Endothelial cell of umbilical vein (primary cell): ENCODE results near the gene MAP7D3.

ENCODE experiments used
- POLR2A ChIP-seq: IDR thresholded peaks from 2 replicates; pipeline ENCODE4 v1.6.1; 2012; ENCODE audit warnings: low read depth, mild to moderate bottlenecking, control low read depth, low read length
- TF ChIP-seq, protein P1 (sequence below), 2 donors: IDR thresholded peaks; 1 replicate in 1 of 2; 2 replicates in 1 of 2; pipeline ENCODE4 v1.5.1; 2011; ENCODE audit warnings: low read length in 2 of 2, mild to moderate bottlenecking in 2 of 2, moderate library complexity in 2 of 2, control low read depth in 1 of 2, inconsistent platforms in 1 of 2, low read depth in 1 of 2; ENCODE audit not compliant: insufficient read depth in 1 of 2; ENCODE audit errors: extremely low read depth in 1 of 2

- TF ChIP-seq, protein P1, sequence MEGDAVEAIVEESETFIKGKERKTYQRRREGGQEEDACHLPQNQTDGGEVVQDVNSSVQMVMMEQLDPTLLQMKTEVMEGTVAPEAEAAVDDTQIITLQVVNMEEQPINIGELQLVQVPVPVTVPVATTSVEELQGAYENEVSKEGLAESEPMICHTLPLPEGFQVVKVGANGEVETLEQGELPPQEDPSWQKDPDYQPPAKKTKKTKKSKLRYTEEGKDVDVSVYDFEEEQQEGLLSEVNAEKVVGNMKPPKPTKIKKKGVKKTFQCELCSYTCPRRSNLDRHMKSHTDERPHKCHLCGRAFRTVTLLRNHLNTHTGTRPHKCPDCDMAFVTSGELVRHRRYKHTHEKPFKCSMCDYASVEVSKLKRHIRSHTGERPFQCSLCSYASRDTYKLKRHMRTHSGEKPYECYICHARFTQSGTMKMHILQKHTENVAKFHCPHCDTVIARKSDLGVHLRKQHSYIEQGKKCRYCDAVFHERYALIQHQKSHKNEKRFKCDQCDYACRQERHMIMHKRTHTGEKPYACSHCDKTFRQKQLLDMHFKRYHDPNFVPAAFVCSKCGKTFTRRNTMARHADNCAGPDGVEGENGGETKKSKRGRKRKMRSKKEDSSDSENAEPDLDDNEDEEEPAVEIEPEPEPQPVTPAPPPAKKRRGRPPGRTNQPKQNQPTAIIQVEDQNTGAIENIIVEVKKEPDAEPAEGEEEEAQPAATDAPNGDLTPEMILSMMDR (IDR thresholded peaks at IDR 0.05; ENCODE audit: extremely low read depth in 1 of 2, insufficient read depth in 1 of 2, low read depth in 1 of 2, low read length in 2 of 2), result no peak
- no peak for TF ChIP-seq POLR2A
Measured at GRCh38 chrX:136203951-136204350, 47.2 kb downstream of the MAP7D3 start.
